PC-9 (cell line): Measurements from ENCODE around the gene MVP. TPM values are rescaled to one million over a fixed set of nuclear protein-coding genes. Genes with fewer than 3 reads are reported as not detected.
"Not testable (repeated sequence)": the region's sequence is repeated elsewhere in the genome, so short reads cannot be mapped to it uniquely, and the experiment has no call there.

Source experiments
- BruUV-seq: library from RNA; stranded (reverse); fragments of 400-500 nt; replicated peaks from 2 replicates; lab custom pipeline; 2021; lab: Mats Ljungman, UMichigan
- CTCF ChIA-PET: fragments of 300-600 bp; sonication (Branson Sonifier 250); formaldehyde crosslinking; loops from one replicate; lab custom pipeline; 2022; ENCODE audit warnings: antibody characterized with exemption; lab: Charles Lee
- POLR2A ChIA-PET: fragments of 300-600 bp; sonication (Branson Sonifier 250); formaldehyde crosslinking; loops from one replicate; lab custom pipeline; 2022; ENCODE audit warnings: antibody characterized with exemption; ENCODE audit not compliant: unreplicated experiment; lab: Charles Lee
- DNase-seq, 2 experiments: peaks; one replicate each; pipeline versions ENCODE4 v3.0.0 to v3.0.0-alpha.2; 2015 to 2022; ENCODE audit warnings: mixed read lengths in 1 of 2
- H2AFZ ChIP-seq: fragments of 200-600 bp; sonication (generic); 2 replicates; pipeline ENCODE4 v1.8.1; 2017; ENCODE audit warnings: antibody characterized with exemption
- H3F3A ChIP-seq: fragments of 200-600 bp; sonication (generic); 2 replicates; pipeline ENCODE4 v1.8.1; 2017; ENCODE audit warnings: antibody characterized with exemption, mild to moderate bottlenecking, low read depth; ENCODE audit not compliant: insufficient read depth
- H3K27ac ChIP-seq: fragments of 200-600 bp; sonication (generic); 2 replicates; pipeline ENCODE4 v1.6.1; 2016; ENCODE audit warnings: mixed run types
- H3K27me3 ChIP-seq: fragments of 200-600 bp; sonication (generic); 2 replicates; pipeline ENCODE4 v1.6.1; 2016; ENCODE audit warnings: low read depth, mixed run types; ENCODE audit not compliant: insufficient read depth
- H3K36me3 ChIP-seq: fragments of 200-600 bp; sonication (generic); 2 replicates; pipeline ENCODE4 v1.6.1; 2016; ENCODE audit warnings: low read depth, mixed run types
- H3K4me1 ChIP-seq: fragments of 200-600 bp; sonication (generic); replicated peaks from 2 replicates; pipeline ENCODE4 v1.6.1; 2016; ENCODE audit warnings: mixed run types; ENCODE audit not compliant: insufficient read depth
- H3K4me2 ChIP-seq: fragments of 200-600 bp; sonication (generic); 2 replicates; pipeline ENCODE4 v1.6.1; 2017; ENCODE audit warnings: mixed run types
- H3K4me3 ChIP-seq: fragments of 200-600 bp; sonication (generic); 2 replicates; pipeline ENCODE4 v1.6.1; 2016; ENCODE audit warnings: mixed run types
- H3K79me2 ChIP-seq: fragments of 200-600 bp; sonication (generic); 2 replicates; pipeline ENCODE4 v1.6.1; 2017; ENCODE audit warnings: low read depth, mixed run types
- H3K9me2 ChIP-seq: fragments of 200-600 bp; sonication (generic); 2 replicates; pipeline ENCODE4 v1.8.1; 2017; ENCODE audit warnings: mild to moderate bottlenecking; ENCODE audit not compliant: insufficient read depth
- H3K9me3 ChIP-seq: fragments of 200-600 bp; sonication (generic); 2 replicates; pipeline ENCODE4 v1.8.1; 2016; ENCODE audit warnings: low read depth; ENCODE audit not compliant: insufficient read depth
- H4K20me1 ChIP-seq: fragments of 200-600 bp; sonication (generic); 2 replicates; pipeline ENCODE4 v1.8.1; 2017; ENCODE audit not compliant: insufficient read depth
- EZH2 ChIP-seq: fragments of 200-600 bp; sonication (generic); IDR thresholded peaks from 2 replicates; pipeline ENCODE4 v1.8.0; 2017; ENCODE audit warnings: antibody characterized with exemption, low read depth
- intact Hi-C: fragments of 100-400 bp; cut with micrococcal nuclease; formaldehyde crosslinking; loops from one replicate; pipeline ENCODE4 v1.10.0; 2022; ENCODE audit not compliant: unreplicated experiment
- total RNA-seq: library from RNA; stranded (reverse); gene quantifications from 2 replicates; pipeline ENCODE4 v1.2.3, GENCODE V29; 2021
- TF ChIP-seq, protein P1 (sequence below): fragments of 200-600 bp; sonication (generic); conservative IDR thresholded peaks from 2 replicates; pipeline ENCODE4 v1.6.1; 2017; ENCODE audit warnings: mixed run types, antibody characterized with exemption, mild to moderate bottlenecking, moderate library complexity

The MVP gene
- total RNA-seq, 1 experiment from 2014 or later = 208 TPM

DNA sequence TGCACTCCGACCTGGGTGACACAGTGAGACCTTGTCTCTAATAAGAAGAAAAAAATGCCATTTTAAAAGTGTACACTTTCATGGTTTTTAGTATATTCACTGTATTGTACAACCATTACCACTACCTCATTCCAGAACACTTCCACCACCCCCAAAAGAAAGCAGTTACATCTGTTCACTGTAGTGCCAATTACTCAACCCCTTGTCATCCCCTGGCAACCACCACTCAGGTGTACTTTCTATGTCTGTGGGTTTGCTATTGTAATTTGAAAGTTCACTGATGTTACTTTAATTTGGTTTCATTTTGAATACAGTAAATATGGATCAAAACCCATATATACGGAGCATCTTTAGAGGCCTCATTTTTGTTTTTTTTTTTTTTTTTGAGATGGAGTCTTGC lies 36.1 kb upstream of the MVP start:
- Histone ChIP-seq H3K36me3 (no peaks in the 10 kb centered on the region), H3F3A (peaks cover 39% of the 10 kb centered on the region), H3K27ac (peak overlapping the region; percentile 42), H2AFZ (no peak overlapping the region), H3K9me3 (0 out of 2 replicates have a peak, but pooled peaks cover 4% of the 10 kb centered on the region), H3K9me2 (no peaks in the 10 kb centered on the region), H3K4me1 (peaks cover 54% of the 10 kb centered on the region), H3K79me2 (no peaks in the 10 kb centered on the region), H3K27me3 (no peaks in the 10 kb centered on the region), H4K20me1 (no peaks in the 10 kb centered on the region), H3K4me3 (no peak overlapping the region), H3K4me2 (peak overlapping the region; percentile 53)
- intact Hi-C loops = no loop called here
- DNase-seq = peak; percentile 44 to 55
- no TSS peak for BruUV-seq
- ChIA-PET CTCF (interaction anchor here (0.6 to 1.4 kb wide), 6 partner anchors 12 to 83 kb away, joined by 3 to 19 read pairs (median 4); no protein-coding TSS in a partner anchor), POLR2A (no interaction called here)
- no peak for TF ChIP-seq EZH2
- TF ChIP-seq, protein P1, sequence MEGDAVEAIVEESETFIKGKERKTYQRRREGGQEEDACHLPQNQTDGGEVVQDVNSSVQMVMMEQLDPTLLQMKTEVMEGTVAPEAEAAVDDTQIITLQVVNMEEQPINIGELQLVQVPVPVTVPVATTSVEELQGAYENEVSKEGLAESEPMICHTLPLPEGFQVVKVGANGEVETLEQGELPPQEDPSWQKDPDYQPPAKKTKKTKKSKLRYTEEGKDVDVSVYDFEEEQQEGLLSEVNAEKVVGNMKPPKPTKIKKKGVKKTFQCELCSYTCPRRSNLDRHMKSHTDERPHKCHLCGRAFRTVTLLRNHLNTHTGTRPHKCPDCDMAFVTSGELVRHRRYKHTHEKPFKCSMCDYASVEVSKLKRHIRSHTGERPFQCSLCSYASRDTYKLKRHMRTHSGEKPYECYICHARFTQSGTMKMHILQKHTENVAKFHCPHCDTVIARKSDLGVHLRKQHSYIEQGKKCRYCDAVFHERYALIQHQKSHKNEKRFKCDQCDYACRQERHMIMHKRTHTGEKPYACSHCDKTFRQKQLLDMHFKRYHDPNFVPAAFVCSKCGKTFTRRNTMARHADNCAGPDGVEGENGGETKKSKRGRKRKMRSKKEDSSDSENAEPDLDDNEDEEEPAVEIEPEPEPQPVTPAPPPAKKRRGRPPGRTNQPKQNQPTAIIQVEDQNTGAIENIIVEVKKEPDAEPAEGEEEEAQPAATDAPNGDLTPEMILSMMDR = no peak

DNA sequence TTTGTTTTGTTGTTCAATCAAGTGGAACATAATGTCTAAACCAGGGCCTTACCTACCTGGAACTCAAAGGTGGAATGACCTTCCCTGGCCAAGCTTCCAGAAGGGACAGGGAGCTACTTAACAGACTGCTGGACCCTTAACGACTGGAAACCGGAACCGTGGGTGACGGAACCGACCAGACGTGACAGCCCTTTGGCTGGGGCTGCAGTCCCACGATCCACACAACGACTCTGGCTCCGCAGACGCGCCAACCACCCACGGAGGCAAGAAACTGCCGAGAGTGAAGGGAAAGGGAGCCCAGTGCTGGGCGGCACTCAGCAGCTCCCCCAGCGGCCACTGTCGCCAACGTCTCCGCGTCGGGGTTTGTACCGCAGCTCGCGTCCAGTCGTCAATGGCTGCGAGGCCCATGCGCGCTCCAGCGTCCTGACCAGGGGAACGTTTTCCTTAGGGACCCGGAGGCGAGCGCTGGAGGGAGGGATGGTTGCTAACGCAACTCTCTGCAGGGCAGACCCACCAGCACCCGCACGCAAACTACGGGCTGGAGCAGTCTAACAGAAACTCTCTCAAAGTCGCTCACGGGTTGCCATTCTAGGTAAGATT lies 35.3 kb upstream of the MVP start:
- CTCF ChIA-PET = interaction anchor here (0.6 to 1.4 kb wide), 5 partner anchors 13 to 84 kb away, joined by 3 to 19 read pairs (median 4); no protein-coding TSS in a partner anchor
- Histone ChIP-seq H3K79me2 (no peaks in the 10 kb centered on the region), H4K20me1 (no peaks in the 10 kb centered on the region), H3K9me2 (no peaks in the 10 kb centered on the region), H3K36me3 (no peaks in the 10 kb centered on the region), H3K4me2 (no peak overlapping the region), H3K27ac (no peak overlapping the region), H3K9me3 (0 out of 2 replicates have a peak, but pooled peaks cover 4% of the 10 kb centered on the region), H3F3A (peaks cover 31% of the 10 kb centered on the region), H2AFZ (no peak overlapping the region), H3K4me3 (no peak overlapping the region), H3K27me3 (no peaks in the 10 kb centered on the region), H3K4me1 (peaks cover 53% of the 10 kb centered on the region)
- intact Hi-C loops = no loop called here
- POLR2A ChIA-PET = interaction anchor here (0.6 to 0.7 kb wide), 2 partner anchors 21 to 39 kb away, joined by 3 to 8 read pairs; partner anchors contain the start of gene MAZ
- BruUV-seq = no TSS peak
- no peak for DNase-seq
- TF ChIP-seq, protein P1 = no peak
- no peak for TF ChIP-seq EZH2

DNA sequence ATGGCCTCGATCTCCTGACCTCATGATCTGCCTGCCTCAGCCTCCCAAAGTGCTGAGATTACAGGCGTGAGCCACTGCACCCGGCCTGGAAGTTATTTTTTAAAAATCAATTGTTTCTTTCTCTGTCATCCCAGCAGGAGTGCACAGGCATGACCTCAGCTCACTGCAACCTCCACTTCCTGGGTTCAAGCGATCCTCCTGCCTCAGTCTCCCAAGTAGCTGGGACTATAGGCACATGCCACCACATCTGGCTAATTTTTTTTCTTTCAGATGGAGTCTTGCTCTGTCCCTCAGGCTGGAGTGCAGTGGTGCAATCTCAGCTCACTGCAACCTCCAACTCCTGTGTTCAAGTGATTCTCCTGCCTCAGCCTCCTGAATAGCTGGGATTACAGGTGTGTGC lies 33.1 kb upstream of the MVP start:
- H3K36me3 ChIP-seq, H3K9me3 ChIP-seq, H2AFZ ChIP-seq, H3K27ac ChIP-seq, H3K4me2 ChIP-seq, H4K20me1 ChIP-seq, BruUV-seq, H3K4me3 ChIP-seq, H3K27me3 ChIP-seq, intact Hi-C loops, H3K9me2 ChIP-seq, CTCF ChIA-PET, DNase-seq: not testable (repeated sequence)
- H3F3A ChIP-seq = peaks cover 29% of the 10 kb centered on the region
- POLR2A ChIA-PET = interaction anchor here (0.6 kb wide), 2 partner anchors 38 to 76 kb away, joined by 4 to 27 read pairs; no protein-coding TSS in a partner anchor
- H3K4me1 ChIP-seq = peaks cover 43% of the 10 kb centered on the region
- H3K79me2 ChIP-seq = peaks cover 16% of the 10 kb centered on the region
